Measurements from ENCODE around the gene PRSS23.

PRSS23 gene

DNA sequence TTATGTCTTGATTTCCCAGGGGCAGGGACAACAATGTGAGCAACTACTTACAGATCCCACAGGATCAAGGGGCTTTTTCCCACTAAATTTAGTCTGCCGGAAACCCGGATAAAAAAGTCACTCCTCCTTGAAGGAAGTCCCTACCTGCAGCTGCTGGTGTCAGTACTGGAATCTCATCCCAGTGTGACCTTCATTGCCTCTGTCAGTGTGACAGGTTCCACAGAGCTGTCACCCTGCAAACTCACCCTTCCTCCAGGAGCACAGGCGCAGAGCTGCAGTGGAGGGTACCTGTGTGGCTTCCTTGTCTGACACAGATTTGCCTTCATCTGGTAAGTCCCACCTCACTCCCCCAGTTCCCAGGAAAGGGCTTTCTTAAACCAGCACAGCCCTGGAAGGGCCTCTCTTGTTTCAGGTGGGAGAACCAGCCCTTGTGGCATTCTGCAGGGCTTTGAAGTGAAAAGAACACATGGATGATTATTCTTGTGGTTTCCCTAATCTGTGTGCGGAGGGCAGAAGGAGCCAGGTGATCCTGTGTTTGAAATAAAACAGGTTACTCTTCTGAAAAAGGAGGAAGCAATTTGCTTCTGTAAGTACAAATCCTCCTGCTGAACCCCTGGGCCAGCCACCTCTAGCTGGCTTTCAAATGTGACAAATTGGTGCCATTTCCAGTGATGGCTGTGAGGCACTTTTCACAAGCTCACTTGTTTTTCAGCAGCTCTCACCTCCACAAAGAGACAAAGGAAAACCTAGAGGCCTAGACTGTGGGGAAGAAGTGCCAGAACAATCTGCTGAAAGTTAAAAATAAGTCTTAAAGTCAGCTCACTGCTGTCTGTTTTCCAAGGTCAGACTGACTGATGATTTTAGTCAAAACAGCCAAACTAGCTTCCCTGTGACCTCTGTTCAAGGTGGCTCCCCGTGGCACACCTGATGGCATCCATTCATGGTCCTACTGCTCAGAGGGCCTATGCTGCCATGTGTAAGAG is 9.2 kb upstream of the PRSS23 start:
- peaks cover 4% of the 10 kb centered on the region for H3K4me1 ChIP-seq (ENCODE audit: control insufficient read depth, insufficient read depth, low read length, unreplicated experiment)

GRCh38 chr11:86792150-86792549 is 8.2 kb upstream of the PRSS23 start:
- H3K27ac ChIP-seq (ENCODE audit: low read depth, low read length): no peak overlapping the region
- H3K4me1 ChIP-seq (ENCODE audit: control insufficient read depth, insufficient read depth, low read length, unreplicated experiment): peaks cover 4% of the 10 kb centered on the region
- H3K79me2 ChIP-seq (ENCODE audit: control insufficient read depth, insufficient read depth, low read length, unreplicated experiment): no peaks in the 10 kb centered on the region
- no peaks in the 10 kb centered on the region for H3K27me3 ChIP-seq (ENCODE audit: insufficient read depth, low read length)
- no peak overlapping the region for H3K4me3 ChIP-seq (ENCODE audit: low read depth, low read length)
- H3K36me3 ChIP-seq (ENCODE audit: insufficient read depth, low read length): no peaks in the 10 kb centered on the region
- no peak overlapping the region for H2AFZ ChIP-seq (ENCODE audit: low read length, unreplicated experiment)

More for the DNA sequence above, 9.2 kb upstream of the PRSS23 start:
- H2AFZ ChIP-seq (ENCODE audit: low read length, unreplicated experiment): no peak overlapping the region
- no peaks in the 10 kb centered on the region for H3K36me3 ChIP-seq (ENCODE audit: insufficient read depth, low read length)
- H3K27me3 ChIP-seq (ENCODE audit: insufficient read depth, low read length): no peaks in the 10 kb centered on the region
- no peak overlapping the region for H3K27ac ChIP-seq (ENCODE audit: low read depth, low read length)
- H3K4me3 ChIP-seq (ENCODE audit: low read depth, low read length): no peak overlapping the region
- H3K79me2 ChIP-seq (ENCODE audit: control insufficient read depth, insufficient read depth, low read length, unreplicated experiment): no peaks in the 10 kb centered on the region

GRCh38 chr11:86793307-86793706 is 7.0 kb upstream of the PRSS23 start:
- H2AFZ ChIP-seq (ENCODE audit: low read length, unreplicated experiment): no peak overlapping the region
- H3K4me1 ChIP-seq (ENCODE audit: control insufficient read depth, insufficient read depth, low read length, unreplicated experiment): peaks cover 4% of the 10 kb centered on the region
- no peak overlapping the region for H3K27ac ChIP-seq (ENCODE audit: low read depth, low read length)
- H3K36me3 ChIP-seq (ENCODE audit: insufficient read depth, low read length): no peaks in the 10 kb centered on the region
- no peak overlapping the region for H3K4me3 ChIP-seq (ENCODE audit: low read depth, low read length)
- no peaks in the 10 kb centered on the region for H3K79me2 ChIP-seq (ENCODE audit: control insufficient read depth, insufficient read depth, low read length, unreplicated experiment)
- H3K27me3 ChIP-seq (ENCODE audit: insufficient read depth, low read length): no peaks in the 10 kb centered on the region

DNA sequence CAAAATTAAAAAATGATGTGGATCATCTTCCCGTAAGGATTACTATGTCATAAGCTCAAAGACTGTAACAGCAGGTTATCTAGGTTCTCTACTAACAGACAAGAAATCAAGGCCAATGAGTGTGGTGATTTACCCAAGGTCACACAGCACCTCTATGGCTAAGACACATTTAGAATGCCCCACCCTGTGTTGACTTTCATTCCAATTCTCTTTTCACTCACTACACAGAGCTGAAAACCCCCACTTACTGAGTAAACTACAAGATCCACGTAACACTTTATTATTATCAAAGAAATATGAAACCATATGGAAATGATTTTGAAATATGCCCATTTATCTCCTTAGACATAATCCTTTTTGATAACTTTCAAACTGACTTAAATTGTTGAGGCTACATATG is 4.8 kb upstream of the PRSS23 start:
- Histone ChIP-seq H3K79me2 (ENCODE audit: control insufficient read depth, insufficient read depth, low read length, unreplicated experiment) (peaks cover 6% of the 10 kb centered on the region), H2AFZ (ENCODE audit: low read length, unreplicated experiment) (no peak overlapping the region), H3K36me3 (ENCODE audit: insufficient read depth, low read length) (no peaks in the 10 kb centered on the region), H3K27me3 (ENCODE audit: insufficient read depth, low read length) (no peaks in the 10 kb centered on the region), H3K27ac (ENCODE audit: low read depth, low read length) (peak overlapping the region; percentile 0; the same call in 1 of the 2 replicates), H3K4me1 (ENCODE audit: control insufficient read depth, insufficient read depth, low read length, unreplicated experiment) (peaks cover 14% of the 10 kb centered on the region), H3K4me3 (ENCODE audit: low read depth, low read length) (no peak overlapping the region)

DNA sequence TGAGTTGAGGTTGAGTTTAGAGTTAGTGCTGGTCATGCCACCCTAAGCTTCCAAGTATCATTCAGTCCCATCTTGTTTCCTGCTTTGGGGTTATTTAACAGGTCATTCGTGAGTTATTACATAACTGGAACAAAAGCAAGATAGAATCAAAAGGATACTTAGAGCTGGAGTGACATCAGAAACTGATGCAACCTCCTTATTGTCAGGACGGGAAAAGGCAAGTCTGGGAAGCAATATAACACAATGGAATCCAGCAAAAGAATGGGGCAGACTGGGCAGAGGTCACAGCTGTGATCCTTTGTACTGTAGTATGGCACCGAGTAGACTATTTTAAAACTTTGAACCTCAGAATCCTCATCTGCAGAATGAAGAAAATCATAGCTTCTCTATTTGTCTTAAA is 4.4 kb upstream of the PRSS23 start:
- H3K4me1 ChIP-seq (ENCODE audit: control insufficient read depth, insufficient read depth, low read length, unreplicated experiment): peaks cover 14% of the 10 kb centered on the region
- no peaks in the 10 kb centered on the region for H3K36me3 ChIP-seq (ENCODE audit: insufficient read depth, low read length)
- no peaks in the 10 kb centered on the region for H3K27me3 ChIP-seq (ENCODE audit: insufficient read depth, low read length)
- no peak overlapping the region for H3K4me3 ChIP-seq (ENCODE audit: low read depth, low read length)
- H3K79me2 ChIP-seq (ENCODE audit: control insufficient read depth, insufficient read depth, low read length, unreplicated experiment): peaks cover 11% of the 10 kb centered on the region
- peak overlapping the region; percentile 0; the same call in 1 of the 2 replicates for H3K27ac ChIP-seq (ENCODE audit: low read depth, low read length)
- no peak overlapping the region for H2AFZ ChIP-seq (ENCODE audit: low read length, unreplicated experiment)

- no peak overlapping the region for H3K27ac ChIP-seq (ENCODE audit: low read depth, low read length)
- H3K4me3 ChIP-seq (ENCODE audit: low read depth, low read length): no peak overlapping the region
- H3K4me1 ChIP-seq (ENCODE audit: control insufficient read depth, insufficient read depth, low read length, unreplicated experiment): peaks cover 14% of the 10 kb centered on the region
- H2AFZ ChIP-seq (ENCODE audit: low read length, unreplicated experiment): no peak overlapping the region
- H3K27me3 ChIP-seq (ENCODE audit: insufficient read depth, low read length): no peaks in the 10 kb centered on the region
- peaks cover 22% of the 10 kb centered on the region for H3K79me2 ChIP-seq (ENCODE audit: control insufficient read depth, insufficient read depth, low read length, unreplicated experiment)
- H3K36me3 ChIP-seq (ENCODE audit: insufficient read depth, low read length): no peaks in the 10 kb centered on the region
These were observed 3.2 kb upstream of the PRSS23 start for GRCh38 chr11:86797133-86797532.

DNA sequence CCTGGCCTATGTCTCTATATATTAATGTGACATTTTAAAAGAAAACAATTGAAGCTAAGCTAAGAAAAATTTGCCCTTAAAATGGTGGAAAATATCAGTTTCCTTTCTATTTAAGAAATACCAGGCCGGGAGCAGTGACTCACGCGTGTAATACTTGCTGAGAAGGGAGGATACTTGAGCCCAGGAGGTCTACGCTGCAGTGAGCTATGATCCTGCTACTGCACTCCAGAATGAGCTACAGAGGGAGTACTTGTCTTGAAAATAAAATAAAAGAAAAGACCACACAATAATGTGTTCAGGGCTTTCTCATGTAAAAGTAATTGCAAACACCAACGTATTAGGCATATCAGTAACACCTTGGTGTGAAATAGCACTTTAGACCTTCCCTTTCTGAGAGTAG is 1.4 kb upstream of the PRSS23 start:
- Histone ChIP-seq H3K27me3 (ENCODE audit: insufficient read depth, low read length) (no peaks in the 10 kb centered on the region), H3K4me1 (ENCODE audit: control insufficient read depth, insufficient read depth, low read length, unreplicated experiment) (peaks cover 25% of the 10 kb centered on the region), H2AFZ (ENCODE audit: low read length, unreplicated experiment) (peak overlapping the region; percentile 2), H3K36me3 (ENCODE audit: insufficient read depth, low read length) (no peaks in the 10 kb centered on the region), H3K27ac (ENCODE audit: low read depth, low read length) (peak overlapping the region; percentile 76), H3K79me2 (ENCODE audit: control insufficient read depth, insufficient read depth, low read length, unreplicated experiment) (peaks cover 41% of the 10 kb centered on the region), H3K4me3 (ENCODE audit: low read depth, low read length) (peak overlapping the region; percentile 79)

GRCh38 chr11:86799680-86800075 is 664 bp upstream of the PRSS23 start:
- Histone ChIP-seq H3K79me2 (ENCODE audit: control insufficient read depth, insufficient read depth, low read length, unreplicated experiment) (peaks cover 48% of the 10 kb centered on the region), H2AFZ (ENCODE audit: low read length, unreplicated experiment) (peak overlapping the region; percentile 27), H3K27me3 (ENCODE audit: insufficient read depth, low read length) (no peaks in the 10 kb centered on the region), H3K27ac (ENCODE audit: low read depth, low read length) (peak overlapping the region; percentile 76), H3K4me1 (ENCODE audit: control insufficient read depth, insufficient read depth, low read length, unreplicated experiment) (peaks cover 28% of the 10 kb centered on the region), H3K36me3 (ENCODE audit: insufficient read depth, low read length) (no peaks in the 10 kb centered on the region), H3K4me3 (ENCODE audit: low read depth, low read length) (peak overlapping the region; percentile 79)

DNA sequence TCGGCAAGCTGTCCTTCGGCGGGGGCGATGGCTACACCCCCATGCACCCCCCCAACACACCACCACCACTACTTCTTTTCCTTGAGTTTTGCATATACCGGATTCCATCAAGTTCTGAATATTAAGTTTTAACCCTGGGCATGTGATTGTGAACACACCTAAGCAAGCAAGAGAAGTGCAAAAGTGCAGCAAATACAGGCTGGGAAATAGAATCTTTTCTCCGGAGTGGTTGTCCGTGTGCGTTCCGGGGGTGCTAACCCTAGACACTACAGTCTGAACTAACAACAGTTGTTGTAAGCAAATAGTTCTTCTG is 574 bp downstream of the PRSS23 start:
- H3K79me2 ChIP-seq (ENCODE audit: control insufficient read depth, insufficient read depth, low read length, unreplicated experiment): peaks cover 60% of the 10 kb centered on the region
- H3K4me1 ChIP-seq (ENCODE audit: control insufficient read depth, insufficient read depth, low read length, unreplicated experiment): peaks cover 40% of the 10 kb centered on the region
- no peak overlapping the region for H2AFZ ChIP-seq (ENCODE audit: low read length, unreplicated experiment)
- no peaks in the 10 kb centered on the region for H3K27me3 ChIP-seq (ENCODE audit: insufficient read depth, low read length)
- H3K4me3 ChIP-seq (ENCODE audit: low read depth, low read length): peak overlapping the region; percentile 79
- H3K36me3 ChIP-seq (ENCODE audit: insufficient read depth, low read length): no peaks in the 10 kb centered on the region
- peak overlapping the region; percentile 90 for H3K27ac ChIP-seq (ENCODE audit: low read depth, low read length)

DNA sequence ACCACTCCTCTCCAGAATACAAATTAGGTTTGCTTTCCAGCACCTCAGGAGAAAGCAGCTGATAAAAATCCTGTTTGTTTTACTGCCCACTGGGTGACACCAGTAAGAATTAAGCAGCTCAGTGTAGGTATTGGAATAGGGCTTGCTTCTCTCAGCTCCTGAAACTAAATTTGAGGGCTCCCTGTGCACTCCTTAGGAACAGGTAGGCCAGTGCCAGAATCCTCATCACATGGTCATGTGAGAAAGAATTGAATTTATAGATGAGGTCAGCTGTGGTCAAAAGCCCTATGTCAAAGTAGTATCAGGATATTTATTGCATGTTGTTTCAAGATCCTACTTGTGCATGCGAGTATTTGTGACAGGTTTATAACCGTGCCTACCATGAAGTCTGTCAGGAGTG is 1.0 kb downstream of the PRSS23 start:
- Histone ChIP-seq H3K27ac (ENCODE audit: low read depth, low read length) (peak overlapping the region; percentile 90), H3K27me3 (ENCODE audit: insufficient read depth, low read length) (no peaks in the 10 kb centered on the region), H3K79me2 (ENCODE audit: control insufficient read depth, insufficient read depth, low read length, unreplicated experiment) (peaks cover 65% of the 10 kb centered on the region), H3K4me3 (ENCODE audit: low read depth, low read length) (peak overlapping the region; percentile 79), H3K36me3 (ENCODE audit: insufficient read depth, low read length) (peaks cover 2% of the 10 kb centered on the region; the same call in 1 of the 2 replicates), H3K4me1 (ENCODE audit: control insufficient read depth, insufficient read depth, low read length, unreplicated experiment) (peaks cover 45% of the 10 kb centered on the region), H2AFZ (ENCODE audit: low read length, unreplicated experiment) (no peak overlapping the region)

DNA sequence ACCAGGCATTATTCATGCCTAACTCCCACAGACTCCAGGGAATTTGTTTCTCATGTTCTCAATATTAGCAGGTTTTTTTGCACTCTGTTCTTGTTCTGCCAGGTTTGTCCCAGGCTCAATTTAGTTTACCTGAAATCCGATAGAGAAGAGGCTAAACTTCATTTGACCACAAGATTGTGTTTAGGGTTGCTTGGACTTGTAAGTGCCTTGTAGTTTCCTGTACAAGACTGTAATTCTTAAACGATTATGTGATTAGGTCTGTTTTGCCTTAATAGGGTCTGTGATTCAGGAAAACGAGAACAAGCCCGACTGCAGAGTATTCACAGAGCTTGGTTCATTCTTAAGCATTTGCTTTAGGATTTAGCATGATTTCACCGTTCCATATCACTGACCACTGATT is 1.8 kb downstream of the PRSS23 start:
- Histone ChIP-seq H3K36me3 (ENCODE audit: insufficient read depth, low read length) (peaks cover 8% of the 10 kb centered on the region; the same call in 1 of the 2 replicates), H2AFZ (ENCODE audit: low read length, unreplicated experiment) (no peak overlapping the region), H3K27ac (ENCODE audit: low read depth, low read length) (peak overlapping the region; percentile 90), H3K79me2 (ENCODE audit: control insufficient read depth, insufficient read depth, low read length, unreplicated experiment) (peaks cover 72% of the 10 kb centered on the region), H3K4me3 (ENCODE audit: low read depth, low read length) (peak overlapping the region; percentile 79), H3K27me3 (ENCODE audit: insufficient read depth, low read length) (no peaks in the 10 kb centered on the region), H3K4me1 (ENCODE audit: control insufficient read depth, insufficient read depth, low read length, unreplicated experiment) (peaks cover 47% of the 10 kb centered on the region)

Data from ACC112 (cell line).